ENCODE results near the gene EPN2.

- TF ChIP-seq, protein P1, sequence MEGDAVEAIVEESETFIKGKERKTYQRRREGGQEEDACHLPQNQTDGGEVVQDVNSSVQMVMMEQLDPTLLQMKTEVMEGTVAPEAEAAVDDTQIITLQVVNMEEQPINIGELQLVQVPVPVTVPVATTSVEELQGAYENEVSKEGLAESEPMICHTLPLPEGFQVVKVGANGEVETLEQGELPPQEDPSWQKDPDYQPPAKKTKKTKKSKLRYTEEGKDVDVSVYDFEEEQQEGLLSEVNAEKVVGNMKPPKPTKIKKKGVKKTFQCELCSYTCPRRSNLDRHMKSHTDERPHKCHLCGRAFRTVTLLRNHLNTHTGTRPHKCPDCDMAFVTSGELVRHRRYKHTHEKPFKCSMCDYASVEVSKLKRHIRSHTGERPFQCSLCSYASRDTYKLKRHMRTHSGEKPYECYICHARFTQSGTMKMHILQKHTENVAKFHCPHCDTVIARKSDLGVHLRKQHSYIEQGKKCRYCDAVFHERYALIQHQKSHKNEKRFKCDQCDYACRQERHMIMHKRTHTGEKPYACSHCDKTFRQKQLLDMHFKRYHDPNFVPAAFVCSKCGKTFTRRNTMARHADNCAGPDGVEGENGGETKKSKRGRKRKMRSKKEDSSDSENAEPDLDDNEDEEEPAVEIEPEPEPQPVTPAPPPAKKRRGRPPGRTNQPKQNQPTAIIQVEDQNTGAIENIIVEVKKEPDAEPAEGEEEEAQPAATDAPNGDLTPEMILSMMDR (IDR thresholded peaks at IDR 0.05), result no peak
- TF ChIP-seq POLR2A (IDR thresholded peaks at IDR 0.05), result no peak
These were observed 109.4 kb downstream of the EPN2 start for GRCh38 chr17:19346351-19347255.
